CD4-positive, alpha-beta T cell treated with Interleukin-2 at 100 ng/mL for 4 hours (primary cell): ENCODE measurements around the gene PNRC2.
"Not testable (repeated sequence)": the region's sequence is repeated elsewhere in the genome, so short reads cannot be mapped to it uniquely, and the experiment has no call there.

Experiments used
- DNase-seq: peaks from one replicate; pipeline ENCODE4 v3.0.0-alpha.2; 2020; ENCODE audit warnings: low spot score

Gene PNRC2

DNA sequence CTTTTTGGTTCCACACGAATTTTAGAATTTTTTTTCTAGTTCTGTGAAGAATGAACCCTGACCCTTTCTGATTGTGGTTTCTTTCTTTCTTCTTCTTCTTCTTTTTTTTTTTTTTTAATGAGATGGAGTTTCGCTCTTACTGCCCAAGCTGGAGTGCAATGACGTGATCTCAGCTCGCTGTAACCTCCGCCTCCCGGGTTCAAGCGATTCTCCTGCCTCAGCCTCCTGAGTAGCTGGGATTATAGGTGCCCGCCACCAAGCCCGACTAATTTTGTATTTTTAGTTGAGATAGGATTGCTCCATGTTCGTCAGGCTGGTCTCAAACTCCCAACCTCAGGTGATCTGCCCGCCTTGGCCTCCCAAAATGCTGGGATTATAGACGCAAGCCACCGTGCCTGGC lies 32.4 kb downstream of the PNRC2 start:
- not testable (repeated sequence) for DNase-seq

DNA sequence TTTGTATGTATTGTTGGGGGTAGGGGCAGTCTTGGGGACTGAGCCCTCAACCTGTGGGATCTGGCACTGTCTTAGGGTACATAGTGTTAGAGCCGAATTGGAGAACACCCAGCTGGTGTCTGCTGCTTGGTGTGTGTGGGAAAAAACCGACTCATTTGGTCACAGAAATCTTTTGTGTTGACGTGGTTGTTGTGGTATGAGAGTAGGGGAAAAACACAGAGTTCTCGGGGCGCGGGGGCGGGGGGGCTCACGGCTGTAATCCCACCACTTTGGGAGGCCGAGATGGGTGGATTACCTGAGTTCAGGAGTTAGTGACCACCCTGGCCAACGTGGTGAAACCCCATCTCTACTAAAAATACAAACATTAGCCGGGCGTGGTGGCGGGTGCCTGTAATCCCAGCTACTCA lies 35.8 kb downstream of the PNRC2 start:
- no peak for DNase-seq

DNA sequence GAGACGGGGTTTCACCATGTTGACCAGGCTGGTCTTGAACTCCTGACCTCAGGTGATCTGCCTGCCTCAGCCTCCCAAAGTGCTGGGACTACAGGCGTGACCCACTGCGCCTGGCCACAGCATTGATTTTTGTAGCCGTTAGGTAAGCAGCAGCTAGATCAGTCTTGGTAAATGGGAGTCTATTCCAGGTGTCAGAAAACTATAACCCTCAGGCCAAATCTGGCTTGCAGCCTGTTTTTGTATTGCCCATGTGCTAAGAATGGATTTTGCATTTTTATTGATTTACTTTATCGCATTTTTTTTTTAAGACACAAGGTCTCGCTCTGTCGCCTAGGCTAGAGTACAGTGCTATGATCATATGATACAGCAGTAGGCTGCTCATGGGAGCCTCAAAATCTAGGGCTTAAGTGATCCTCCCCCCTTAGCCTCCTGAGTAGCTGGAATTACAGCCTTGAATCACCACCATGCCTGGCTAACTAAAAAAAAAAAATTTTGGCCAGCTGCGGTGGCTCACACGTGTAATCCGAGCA lies 37.1 kb downstream of the PNRC2 start:
- DNase-seq, result no peak

DNA sequence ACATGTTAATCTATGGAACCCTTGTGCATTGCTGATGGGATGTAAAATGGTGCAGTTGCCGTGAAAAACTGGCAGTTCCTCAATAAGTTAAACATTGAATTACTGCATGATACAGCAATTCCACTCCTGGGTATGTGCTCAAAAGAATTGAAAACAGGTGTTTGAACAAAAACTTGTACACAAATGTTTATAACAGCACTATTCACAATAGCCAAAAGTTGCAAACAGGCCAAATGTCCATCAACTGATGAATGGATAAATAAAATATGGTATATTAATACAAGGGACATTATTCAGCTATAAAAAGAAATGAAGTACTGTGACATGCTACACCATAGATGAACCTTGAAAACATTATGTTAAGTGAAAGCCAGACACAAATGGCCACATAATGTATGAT lies 38.2 kb downstream of the PNRC2 start:
- DNase-seq, result no peak

DNA sequence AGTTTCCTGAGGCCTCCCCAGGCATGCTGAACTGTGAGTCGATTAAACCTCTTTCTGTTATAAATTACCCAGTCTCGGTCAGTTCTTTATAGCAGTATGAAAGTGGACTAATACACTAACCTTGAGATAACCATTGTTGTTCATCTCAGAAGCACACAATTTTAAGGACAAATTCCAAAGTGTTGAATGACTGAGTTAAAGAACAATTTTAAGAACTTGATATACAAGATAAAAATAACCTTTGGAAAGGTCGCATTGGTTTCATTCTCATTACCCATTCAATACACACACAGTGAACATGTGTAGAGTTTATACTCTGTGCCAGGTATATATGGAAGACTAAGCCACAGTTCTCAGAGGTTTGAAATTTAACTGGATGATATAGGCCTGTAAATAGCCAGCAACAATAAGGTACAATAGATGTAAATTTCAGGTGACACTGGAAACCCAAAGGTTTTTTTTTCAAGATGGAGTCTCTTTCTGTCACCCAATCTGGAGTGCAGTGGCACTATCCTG lies 39.6 kb downstream of the PNRC2 start:
- DNase-seq, result no peak

DNA sequence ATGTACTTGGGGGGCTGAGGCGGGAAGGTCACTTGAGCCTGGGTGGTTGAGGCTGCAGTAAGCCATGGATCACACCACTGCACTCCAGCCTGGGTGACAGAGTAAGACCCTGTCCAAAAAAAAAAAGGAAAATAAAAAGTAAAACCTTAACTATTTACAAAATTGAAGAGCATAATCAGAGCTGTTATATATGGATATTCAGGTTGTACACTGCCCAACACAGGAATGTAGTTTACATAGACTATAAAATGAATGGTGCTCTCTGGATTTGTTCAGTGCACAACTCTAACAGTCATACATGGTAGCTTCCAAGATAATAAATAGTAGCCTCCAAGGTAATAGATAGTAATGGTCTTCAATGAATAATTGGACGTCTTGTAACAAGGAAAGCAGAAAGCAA lies 43.1 kb downstream of the PNRC2 start:
- DNase-seq, result no peak

DNA sequence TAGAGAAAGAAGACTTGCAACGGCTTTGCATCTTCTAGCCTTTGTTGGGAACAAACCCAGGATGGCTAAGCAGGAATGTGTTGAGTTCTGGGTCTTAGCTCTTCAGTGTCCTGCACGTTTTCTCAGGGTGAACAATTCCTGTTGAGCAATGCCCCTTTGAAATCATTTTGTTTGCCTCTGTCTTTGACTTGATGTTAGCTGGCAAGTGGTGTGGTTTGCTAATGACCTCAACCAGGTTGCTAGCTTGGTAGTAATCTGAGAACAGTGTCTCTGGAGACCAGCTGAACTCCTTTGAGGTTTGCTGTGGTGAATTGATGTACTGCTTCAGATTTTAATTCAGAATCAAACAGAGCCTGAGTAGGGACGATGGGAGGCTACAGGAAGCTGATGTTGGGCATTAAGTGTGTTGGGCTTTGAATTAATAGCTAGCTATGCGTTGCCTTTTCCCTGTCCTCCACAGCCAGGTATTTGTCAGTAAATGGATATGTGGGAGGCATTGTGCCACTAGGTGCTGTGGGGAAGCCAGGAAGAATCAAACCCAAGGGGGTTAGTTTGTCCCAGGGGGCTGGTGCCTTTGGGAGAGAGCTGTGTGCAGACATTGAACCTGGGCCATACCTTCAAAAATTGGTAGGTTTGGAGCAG lies 43.8 kb downstream of the PNRC2 start:
- no peak for DNase-seq

DNA sequence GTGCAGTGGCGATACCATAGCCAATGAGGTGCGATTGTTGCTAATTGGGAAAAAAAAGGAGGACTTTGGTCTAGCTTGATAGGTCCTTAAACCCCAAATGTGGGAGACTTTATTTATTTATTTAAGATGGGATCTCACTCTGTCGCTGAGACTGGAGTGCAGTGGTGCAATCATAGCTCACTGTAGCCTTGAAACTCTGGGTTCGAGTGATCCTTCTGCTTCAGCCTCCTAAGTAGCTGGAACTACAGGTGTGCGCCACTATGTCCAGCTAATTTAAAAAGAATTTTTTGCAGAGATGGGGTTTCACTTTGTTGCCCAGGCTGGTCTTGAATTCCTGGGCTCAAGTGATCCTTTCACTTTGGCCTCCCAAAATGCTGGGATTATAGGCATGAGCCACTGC lies 44.5 kb downstream of the PNRC2 start:
- no peak for DNase-seq

DNA sequence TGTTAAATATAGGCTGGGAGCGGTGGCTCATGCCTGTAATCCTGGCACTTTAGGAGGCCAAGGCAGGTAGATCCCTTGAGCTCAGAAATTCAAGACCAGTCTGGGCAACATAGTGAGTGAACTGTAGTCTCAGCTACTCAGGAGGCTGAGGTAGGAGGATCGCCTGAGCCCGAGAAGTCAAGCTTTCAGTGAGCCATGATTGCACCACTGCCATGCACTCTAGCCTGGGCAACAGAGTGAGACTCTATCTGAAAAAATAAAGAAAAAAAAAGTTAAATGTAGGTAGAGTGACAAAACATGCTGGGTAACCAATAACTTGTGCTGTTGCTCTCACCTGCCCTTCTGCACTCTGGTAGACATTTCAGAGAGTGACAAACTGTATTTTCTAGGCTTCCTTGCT lies 45.5 kb downstream of the PNRC2 start:
- DNase-seq, result no peak

DNA sequence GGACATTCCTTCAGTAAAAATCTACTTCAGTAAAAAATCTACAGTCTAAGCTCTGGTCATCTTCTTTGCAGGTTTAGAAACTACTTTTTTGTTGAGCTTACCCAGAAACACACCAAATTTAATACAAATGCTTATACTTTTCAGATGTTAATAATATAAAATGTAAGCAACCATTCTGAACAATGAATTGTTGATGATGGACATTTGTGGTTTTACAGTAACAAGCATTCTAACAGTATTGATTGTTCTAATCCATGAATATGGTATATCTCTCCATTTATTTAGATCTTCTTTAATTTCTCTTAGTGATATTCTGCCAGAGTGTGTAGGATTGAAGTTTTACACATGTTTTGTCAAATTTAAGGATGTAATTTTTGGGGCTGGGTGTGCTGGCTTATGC lies 47.5 kb downstream of the PNRC2 start:
- DNase-seq, result no peak

DNA sequence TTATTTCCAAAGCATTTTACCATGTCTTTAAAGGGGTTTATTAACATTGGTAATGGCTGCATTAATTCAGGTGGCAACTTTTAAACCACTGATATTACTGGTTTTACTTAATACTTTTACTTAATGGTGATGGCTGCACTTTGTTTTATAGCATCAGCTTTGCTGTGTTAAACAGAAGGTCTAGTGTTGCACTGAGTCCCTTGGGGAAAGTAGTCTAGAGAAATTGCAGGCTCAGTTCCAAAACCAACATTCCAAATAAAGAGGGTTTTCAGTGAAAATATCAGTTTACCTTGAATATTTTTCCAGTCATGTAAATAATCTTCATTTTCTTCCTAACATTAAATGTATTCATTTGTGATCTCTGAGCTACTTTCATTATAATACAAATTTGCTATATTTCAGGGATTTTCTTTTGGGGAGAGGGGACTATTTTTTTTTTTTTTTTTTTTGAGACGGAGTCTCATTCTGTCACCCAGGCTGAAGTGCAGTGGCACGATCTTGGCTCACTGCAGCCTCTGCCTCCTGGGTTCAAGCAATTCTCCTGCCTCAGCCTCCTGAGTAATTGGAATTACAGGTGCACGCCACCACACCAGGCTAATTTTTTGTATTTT lies 49.1 kb downstream of the PNRC2 start:
- not testable (repeated sequence) for DNase-seq

DNA sequence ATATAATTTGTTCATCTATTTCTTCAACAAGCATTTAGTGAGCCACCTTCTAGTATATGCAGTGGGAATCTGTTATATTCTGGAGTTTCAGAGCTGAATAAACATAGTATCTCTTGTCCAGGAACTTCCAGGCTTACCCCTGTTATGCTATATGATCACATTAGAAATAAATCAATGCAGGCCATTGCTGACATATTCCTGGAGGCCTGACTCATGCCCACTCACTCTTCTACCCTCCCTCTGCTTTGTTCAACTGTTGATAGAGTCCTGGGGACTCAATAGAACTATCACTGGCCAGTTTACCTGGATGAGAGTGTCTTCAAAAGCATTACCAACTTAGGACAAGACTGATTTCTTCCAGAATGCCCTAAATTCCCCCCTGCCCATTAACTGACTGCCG lies 49.8 kb downstream of the PNRC2 start:
- DNase-seq, result no peak

DNA sequence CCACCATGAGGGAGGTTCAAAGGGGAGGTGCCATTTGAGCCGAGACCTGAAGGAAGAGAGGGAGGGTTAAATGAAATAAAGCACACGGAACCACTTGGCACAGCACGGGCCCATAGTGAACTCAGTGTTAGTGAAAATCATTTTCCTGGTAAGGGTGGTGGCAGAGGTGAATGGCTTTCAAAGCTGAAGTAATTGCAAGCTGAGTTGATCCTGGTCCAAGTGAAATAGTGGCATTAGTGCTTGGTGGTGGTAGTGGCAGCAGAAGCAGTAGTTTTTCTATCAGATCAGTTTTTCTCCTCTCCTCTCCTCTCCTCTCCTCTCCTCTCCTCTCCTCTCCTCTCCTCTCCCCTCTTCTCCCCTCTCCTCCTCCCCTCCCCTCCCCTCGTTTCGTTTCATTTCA lies 51.0 kb downstream of the PNRC2 start:
- DNase-seq, result no peak

DNA sequence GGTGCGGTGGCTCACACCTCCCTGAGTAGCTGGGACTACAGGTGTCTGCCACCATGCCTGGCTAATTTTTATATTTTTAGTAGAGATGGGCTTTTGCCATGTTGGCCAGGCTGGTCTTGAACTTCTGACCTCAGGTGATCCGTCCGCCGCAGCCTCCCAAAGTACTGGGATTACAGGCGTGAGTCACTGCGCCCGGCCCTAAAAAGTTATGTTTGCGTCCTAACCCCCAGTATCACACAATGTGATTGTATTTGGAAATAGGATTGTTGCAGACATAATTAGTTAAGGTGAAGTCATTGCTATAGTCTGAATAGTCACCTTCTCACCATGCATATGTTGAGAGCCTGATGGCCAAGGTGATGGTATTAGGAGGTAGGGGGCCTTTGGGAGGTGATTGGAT lies 53.2 kb downstream of the PNRC2 start:
- DNase-seq, result not testable (repeated sequence)
